Measurements from ENCODE around the gene OGT. TPM values are rescaled to one million over a fixed set of nuclear protein-coding genes. Genes with fewer than 3 reads are reported as not detected.
"Not testable (repeated sequence)": the region's sequence is repeated elsewhere in the genome, so short reads cannot be mapped to it uniquely, and the experiment has no call there.

OGT gene
- 65.6 and 117 TPM in 2 replicates for total RNA-seq

DNA sequence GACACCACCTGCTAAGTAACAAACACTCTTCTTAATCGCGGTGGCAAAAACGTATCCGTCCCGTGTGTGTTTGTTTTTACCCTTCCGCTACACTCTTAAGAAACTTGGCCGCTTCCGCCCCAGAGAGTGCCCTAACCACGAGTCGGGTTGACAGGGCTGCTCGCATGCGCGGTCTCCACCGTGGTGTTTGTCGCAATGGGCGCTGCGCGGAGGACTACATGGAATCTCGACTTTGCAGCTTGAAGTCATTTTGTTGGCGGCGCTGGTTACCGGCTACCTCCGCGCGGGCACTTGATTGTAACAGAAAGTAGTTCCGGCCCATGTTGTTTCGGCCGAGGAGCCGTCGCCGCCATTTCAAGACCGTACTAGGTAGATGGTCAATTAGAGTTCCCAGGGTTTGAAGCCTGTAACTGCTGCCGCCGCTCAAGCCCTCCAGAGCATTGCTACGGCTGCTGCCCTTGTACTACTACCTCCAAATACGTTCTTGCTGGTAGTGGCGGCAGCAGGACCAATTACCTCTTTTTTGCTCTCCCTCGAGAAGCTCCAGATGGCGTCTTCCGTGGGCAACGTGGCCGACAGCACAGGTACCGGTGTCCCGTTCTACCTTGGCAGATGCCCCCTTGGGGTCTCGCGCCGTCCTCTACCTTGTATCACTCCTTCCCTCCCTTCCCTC, at the start of gene OGT:
Gene OGT, plus strand, starts transcription at position 352 of the 673 bp plus-strand sequence. Its CDS starts 196 bp downstream, at position 548.
- peak; percentile 91 to 97 for DNase-seq (ENCODE audit: low read depth in 2 of 2)

- no peak for DNase-seq (ENCODE audit: low read depth in 2 of 2)
These were observed 45.1 kb upstream of the OGT start for GRCh38 chrX:71487814-71488213.

DNA sequence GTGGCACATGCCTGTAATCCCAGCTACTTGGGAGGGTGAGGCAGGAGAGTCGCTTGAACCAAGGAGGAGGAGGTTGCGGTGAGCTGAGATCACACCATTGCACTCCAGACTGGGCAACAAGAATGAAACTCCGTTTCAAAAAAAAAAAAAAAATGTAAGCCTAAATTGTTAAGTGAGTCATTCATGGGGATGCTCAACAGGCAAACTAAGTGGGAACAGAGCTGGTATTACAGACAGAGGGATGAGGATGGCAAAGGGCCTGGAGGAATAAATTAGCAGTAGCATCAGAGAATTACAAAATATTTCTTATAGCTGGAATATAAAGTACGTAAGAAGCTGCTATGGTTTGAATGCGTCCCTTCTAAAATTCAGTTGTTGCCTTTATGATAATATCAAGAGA, 43.4 kb upstream of the OGT start:
- DNase-seq (ENCODE audit: low read depth in 2 of 2), result no peak

- DNase-seq (ENCODE audit: low read depth in 2 of 2), result peak in 1 of 2 donors; percentile 43
These were observed 40.5 kb upstream of the OGT start for GRCh38 chrX:71492231-71493065.

DNA sequence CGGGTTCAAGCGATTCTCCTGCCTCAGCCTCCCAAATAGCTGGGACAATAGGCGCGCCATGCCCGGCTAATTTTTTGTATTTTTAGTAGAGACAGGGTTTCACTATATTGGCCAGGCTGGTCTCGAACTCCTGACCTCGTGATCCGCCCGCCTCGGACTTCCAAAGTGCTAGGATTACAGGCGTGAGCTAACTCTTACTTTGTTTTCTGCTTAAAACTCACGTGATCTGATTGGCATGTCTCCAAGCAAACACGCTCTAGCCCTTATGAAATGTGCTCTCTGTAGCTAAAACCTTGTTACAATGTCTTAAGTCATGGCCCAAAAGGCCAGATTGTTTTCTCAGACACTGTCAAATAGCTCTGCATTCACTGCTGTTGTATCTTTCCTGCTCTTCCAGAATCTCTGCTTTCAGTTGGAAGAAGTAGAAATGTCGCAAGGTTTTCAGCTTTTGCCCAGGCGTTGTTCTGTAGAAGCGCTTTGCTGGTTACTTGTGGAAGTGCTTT, 39.7 kb upstream of the OGT start:
- no peak for DNase-seq (ENCODE audit: low read depth in 2 of 2)

DNA sequence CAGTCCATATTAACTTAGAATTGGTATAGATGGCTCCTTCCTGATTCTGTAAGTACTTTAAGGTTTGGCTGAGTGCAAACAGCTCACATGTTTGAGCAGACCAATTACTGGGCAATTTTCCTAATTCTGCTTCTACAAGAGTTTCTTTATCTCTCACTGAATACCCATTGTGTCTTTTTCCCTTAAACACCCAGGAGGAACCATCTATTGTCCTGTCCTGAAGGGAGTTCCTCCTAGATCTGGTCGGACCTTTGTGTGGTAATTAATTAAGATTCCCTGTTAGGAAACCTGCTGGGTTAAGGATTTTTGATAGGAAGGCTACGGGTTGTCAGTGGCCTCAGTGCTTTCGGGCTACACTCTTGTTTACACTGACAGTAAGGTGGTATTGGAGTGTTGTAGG, 36.9 kb upstream of the OGT start:
- not testable (repeated sequence) for DNase-seq (ENCODE audit: low read depth in 2 of 2)

GRCh38 chrX:71496476-71496875, 36.4 kb upstream of the OGT start:
- DNase-seq (ENCODE audit: low read depth in 2 of 2), result no peak

GRCh38 chrX:71502080-71502479, 30.8 kb upstream of the OGT start:
- not testable (repeated sequence) for DNase-seq (ENCODE audit: low read depth in 2 of 2)

- DNase-seq (ENCODE audit: low read depth in 2 of 2), result no peak
These were observed 28.6 kb upstream of the OGT start for GRCh38 chrX:71504346-71504745.

- no peak for DNase-seq (ENCODE audit: low read depth in 2 of 2)
These were observed 23.6 kb upstream of the OGT start for GRCh38 chrX:71509289-71509688.

DNA sequence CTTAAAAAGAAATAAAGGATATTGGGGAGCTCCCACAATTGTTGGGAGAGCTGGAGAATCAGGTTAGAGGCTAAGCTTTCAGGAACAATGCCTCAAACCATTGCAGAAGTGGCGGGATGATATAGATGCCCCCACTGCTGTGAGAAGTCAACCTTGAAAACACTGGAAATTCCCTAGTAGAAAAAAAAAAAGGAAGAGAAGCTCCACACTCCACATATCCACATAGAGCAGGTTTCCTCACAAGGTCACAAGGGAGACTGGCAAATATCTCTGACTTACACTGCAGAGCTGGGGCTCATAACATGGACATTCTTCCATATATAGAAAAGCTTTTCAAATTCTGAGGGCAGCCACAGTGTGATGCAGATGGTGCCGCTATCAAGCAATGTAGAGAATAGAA, 22.7 kb upstream of the OGT start:
- DNase-seq (ENCODE audit: low read depth in 2 of 2), result no peak

DNA sequence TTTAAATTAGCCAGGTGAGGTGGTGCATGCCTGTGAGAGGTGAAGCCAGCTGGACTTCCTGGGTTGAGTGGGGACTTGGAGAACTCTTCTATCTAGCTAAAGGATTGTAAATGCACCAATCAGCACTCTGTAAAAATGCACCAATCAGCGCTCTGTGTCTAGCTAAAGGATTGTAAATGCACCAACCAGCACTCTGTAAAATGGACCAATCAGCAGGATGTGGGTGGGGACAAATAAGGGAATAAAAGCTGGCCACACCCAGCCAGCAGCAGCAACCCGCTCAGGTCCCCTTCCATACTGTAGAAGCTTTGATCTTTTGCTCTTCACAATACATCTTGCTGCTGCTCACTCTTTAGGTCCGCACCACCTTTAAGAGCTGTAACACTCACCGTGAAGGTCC, 19.2 kb upstream of the OGT start:
- not testable (repeated sequence) for DNase-seq (ENCODE audit: low read depth in 2 of 2)

DNA sequence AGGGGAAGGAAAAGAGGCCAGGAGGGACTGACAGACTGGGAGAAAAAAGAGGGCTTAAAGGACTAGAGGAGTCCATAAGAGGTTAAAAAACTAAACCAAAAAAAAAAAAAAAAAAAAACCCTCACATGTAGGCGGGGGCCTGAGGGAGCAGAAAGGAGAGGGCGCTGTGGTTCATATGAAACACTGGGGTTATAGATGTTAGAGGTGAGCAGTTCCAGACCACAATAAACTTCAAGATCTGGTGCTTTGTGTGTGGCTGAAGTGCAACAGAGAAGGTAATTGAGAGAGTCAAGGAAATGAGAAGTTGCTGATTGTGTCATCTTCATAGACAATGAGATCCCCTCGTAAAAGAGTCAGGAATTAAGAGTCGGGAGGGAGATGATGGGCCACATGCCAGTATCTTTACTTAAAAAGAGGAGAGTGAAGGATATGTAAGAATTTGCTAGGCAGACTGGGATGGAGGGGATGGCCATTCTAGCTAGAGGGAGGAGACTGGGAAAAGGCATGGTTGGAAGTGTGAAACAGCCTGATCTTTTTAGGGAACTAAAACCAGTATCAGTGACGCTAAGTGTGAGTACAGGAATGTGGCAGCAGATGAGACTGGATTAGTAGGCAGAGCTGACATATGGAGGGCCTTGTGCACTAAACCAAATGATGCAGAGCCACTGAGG, 18.4 kb upstream of the OGT start:
- DNase-seq (ENCODE audit: low read depth in 2 of 2), result no peak

DNA sequence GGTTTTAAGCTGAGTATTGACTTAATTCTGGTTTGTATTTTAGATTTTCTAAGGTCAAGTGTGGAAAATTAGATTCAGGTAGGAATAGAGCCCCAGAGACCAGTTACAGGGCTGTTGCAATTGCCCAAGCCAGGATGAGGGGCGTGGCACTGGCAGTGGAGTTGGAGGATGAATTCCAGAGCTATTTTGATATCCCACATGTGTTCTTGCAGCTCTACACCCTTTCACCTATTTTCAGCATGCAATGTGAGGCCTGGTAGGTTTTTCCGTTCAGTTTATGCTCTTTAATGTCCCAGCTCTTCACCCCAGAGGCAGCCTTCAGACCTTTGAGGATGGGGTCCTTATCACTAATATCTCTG, 17.9 kb upstream of the OGT start:
- DNase-seq (ENCODE audit: low read depth in 2 of 2), result no peak

- no peak for DNase-seq (ENCODE audit: low read depth in 2 of 2)
These were observed 7.6 kb upstream of the OGT start for GRCh38 chrX:71525316-71525715.

- peak in 1 of 2 donors; percentile 70 for DNase-seq (ENCODE audit: low read depth in 2 of 2)
These were observed 689 bp upstream of the OGT start for GRCh38 chrX:71532078-71532752.

DNA sequence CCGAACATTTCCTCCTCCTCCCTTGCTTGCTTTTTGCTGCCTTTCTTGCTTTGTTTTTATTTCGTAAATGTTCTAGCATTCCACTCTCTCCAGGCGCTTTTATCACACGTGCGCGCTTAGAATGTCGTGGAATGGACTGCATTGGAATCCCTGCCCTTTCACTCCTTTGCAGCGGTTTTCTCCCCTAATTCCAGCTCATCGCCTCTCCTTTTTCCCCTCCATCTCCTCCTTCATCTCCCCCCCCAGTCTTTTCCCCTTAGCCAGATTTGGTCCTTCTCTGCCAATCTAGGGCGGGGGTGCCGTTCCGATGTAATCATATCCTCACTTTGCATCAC, 579 bp downstream of the OGT start:
- no peak for DNase-seq (ENCODE audit: low read depth in 2 of 2)

GRCh38 chrX:71533851-71534561, 1.1 kb downstream of the OGT start:
- peak in 1 of 2 donors; percentile 55 for DNase-seq (ENCODE audit: low read depth in 2 of 2)

DNA sequence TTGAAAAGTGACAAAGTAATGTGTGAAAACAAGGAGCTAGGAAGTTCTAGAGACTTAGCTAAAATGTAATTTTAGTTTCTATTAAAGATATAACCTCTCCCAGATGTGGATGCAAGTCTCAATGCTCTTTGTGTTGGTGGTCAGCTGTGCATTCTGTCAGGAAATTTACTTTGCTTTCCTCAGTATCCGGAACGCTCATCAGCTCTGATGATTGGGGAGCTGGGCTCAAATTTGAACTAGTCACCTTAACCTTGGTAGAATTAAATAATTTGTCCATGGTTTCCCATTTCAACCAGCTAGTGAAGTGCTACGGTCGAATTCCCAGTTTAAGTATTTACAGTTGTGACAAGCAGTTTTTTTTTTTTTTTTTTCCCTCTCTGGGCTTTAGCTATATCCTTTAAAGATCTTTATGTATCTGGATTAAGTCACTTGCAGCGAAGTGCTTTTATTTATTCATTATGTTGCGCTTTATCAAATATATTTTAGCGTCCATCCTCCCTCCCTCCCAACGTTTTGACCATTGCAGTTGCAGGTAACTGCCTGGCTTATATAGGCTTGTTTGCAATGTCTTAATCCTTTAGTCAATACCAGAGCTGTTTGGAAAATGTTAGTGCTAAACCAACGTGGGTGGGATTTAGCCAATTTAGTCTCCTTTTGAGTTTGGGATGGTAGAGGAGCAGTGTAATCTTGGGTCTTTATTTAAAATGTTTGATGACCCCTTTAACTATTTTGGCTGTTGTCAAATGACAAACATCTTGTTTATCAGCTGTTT, 2.1 kb downstream of the OGT start:
- peak in 1 of 2 donors; percentile 23 for DNase-seq (ENCODE audit: low read depth in 2 of 2)

GRCh38 chrX:71536285-71536684, 3.4 kb downstream of the OGT start:
- DNase-seq (ENCODE audit: low read depth in 2 of 2), result no peak

Data from dermis microvascular lymphatic vessel endothelial cell (primary cell).